Measurements from ENCODE around the gene VWA2.

The VWA2 gene

DNA sequence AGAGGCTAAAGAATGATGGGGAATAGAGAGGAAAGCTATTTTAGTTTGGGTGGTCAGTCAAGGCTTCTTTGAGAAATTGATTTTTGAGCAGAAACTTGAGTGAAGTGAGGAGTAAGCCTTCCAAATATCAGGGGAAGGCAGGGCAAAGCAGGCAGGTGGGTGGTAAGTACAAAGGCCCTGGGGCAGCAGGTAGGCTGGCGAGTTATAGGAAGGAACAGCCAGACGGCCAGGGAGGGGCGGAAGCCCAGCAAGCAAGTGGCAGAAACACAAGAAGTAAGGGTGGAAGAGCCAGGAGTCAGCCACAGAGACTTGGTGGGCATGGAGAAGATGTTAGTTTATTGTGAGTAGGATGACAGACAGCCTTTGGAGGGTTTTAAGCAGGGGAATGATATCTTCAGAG is 34.9 kb downstream of the VWA2 start:
- TF ChIP-seq, protein P1, sequence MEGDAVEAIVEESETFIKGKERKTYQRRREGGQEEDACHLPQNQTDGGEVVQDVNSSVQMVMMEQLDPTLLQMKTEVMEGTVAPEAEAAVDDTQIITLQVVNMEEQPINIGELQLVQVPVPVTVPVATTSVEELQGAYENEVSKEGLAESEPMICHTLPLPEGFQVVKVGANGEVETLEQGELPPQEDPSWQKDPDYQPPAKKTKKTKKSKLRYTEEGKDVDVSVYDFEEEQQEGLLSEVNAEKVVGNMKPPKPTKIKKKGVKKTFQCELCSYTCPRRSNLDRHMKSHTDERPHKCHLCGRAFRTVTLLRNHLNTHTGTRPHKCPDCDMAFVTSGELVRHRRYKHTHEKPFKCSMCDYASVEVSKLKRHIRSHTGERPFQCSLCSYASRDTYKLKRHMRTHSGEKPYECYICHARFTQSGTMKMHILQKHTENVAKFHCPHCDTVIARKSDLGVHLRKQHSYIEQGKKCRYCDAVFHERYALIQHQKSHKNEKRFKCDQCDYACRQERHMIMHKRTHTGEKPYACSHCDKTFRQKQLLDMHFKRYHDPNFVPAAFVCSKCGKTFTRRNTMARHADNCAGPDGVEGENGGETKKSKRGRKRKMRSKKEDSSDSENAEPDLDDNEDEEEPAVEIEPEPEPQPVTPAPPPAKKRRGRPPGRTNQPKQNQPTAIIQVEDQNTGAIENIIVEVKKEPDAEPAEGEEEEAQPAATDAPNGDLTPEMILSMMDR (IDR thresholded peaks at IDR 0.05; ENCODE audit: borderline replicate concordance, insufficient read depth, low read depth, low read length), result no peak

DNA sequence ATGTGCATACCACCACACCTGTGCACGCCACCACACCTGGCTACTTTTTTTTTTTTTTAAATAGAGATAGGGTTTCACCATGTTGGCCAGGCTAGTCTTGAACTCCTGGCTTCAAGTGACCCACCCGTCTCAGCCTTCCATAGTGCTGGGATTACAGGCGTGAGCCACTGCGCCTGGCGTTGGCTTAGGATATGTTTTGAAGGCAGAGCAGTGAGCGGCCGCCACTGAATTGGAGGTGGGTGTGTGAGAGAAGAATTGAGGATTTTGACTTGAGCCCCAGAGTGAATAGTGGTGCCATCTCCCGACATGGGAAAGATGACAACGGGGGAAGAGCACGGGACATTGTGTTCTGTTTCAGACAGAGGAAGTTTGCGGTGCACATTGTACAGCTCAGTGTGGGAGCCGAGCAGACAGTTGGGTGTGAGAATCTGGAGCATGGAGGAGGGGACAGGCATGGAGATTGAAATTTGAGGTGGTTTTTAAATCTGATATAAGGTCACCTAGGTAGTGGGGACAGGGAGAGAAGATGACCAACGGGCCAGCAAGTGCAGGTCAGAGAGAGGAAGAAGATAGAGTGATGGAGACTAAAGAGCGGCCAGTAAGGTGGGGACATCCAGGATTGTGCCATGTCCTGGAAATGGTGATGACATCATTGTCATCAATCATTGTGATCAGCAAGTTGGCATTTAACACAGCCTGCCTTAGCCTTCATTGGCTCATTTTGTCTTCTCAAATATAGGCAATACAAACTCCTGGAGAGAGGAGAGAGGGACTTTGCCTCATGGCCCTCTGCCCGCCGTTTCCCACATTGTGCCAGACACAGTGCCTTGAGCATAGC is 35.8 kb downstream of the VWA2 start:
- TF ChIP-seq, protein P1 (IDR thresholded peaks at IDR 0.05; ENCODE audit: borderline replicate concordance, insufficient read depth, low read depth, low read length), result no peak
- no peak overlapping the region for H3K4me3 ChIP-seq (ENCODE audit: low read depth, low read length)

More for the DNA sequence above, 34.9 kb downstream of the VWA2 start:
- no peak overlapping the region for H3K4me3 ChIP-seq (ENCODE audit: low read depth, low read length)

DNA sequence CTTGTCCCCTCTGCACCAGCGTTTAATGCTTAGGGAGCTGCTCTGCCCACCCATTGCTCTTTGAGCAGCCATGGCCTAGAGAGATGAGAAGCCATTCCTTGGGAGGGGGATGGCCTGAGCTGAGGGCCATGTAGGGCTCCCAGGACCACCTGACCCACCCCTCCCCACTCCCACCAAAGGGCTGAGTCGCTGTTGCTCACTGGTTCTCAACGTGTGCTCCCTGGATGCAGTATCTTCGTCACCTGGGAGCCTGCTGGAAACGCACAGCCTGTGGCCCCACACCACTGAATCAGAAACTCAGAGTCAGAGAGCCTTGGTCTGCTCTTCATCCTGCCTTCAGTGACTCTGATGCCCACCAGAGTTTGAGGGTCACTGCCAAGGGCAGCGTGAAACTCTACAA is 37.0 kb downstream of the VWA2 start:
- TF ChIP-seq, protein P1 (IDR thresholded peaks at IDR 0.05; ENCODE audit: borderline replicate concordance, insufficient read depth, low read depth, low read length), result no peak
- no peak overlapping the region for H3K4me3 ChIP-seq (ENCODE audit: low read depth, low read length)

DNA sequence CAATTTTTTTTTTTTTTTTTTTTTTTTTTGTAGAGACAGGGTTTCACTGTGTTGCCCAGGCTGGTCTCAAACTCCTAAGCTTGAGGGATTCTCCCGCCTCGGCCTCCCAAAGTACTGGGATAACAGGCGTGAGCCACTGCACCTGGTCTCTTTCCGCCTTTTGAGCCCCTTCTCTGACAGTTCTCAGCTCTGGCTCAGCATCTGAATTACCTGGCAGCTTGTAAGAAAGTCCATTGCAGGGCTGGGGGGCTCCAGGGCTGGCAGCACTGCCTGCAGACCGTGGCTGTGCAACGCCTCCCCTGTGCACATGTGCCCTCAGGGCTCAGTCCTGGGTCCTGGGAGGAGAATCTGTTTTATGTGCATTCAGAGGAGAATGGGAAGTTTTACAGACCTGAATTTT is 37.6 kb downstream of the VWA2 start:
- no peak overlapping the region for H3K4me3 ChIP-seq (ENCODE audit: low read depth, low read length)
- TF ChIP-seq, protein P1 (IDR thresholded peaks at IDR 0.05; ENCODE audit: borderline replicate concordance, insufficient read depth, low read depth, low read length), result no peak

DNA sequence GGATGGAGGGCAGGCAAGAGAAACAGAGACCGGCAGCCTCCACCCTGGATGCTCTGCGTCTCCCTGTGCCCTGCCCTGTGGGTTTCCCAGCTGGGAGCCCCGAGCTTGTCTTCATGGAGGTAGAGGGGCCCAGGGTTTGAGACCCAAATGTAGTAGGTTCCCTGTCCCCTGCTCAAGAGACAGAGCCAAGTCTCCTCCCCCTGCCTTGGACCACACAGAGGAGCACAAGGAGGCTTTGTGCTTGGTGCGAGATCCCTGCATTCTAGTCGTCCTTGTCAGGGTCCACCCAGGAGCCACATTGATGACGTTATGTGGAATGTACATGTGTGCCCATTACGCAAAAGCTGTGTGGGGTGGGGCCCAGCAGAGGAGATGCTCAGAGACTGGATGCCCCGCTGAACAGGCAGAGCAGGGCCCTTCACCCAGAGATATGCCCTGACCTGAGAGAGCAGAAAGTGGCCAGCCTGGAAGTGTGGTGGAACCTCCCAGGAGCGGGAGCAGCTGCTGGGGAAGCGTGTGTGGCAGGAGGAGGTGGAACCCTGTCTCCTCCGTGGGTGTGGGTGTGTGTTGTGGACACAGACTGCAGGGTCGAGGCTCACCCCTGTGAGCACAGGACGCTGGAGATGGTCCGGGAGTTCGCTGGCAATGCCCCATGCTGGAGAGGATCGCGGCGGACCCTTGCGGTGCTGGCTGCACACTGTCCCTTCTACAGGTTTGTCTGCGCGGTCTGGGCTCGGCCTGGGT is 39.3 kb downstream of the VWA2 start:
- no peak overlapping the region for H3K4me3 ChIP-seq (ENCODE audit: low read depth, low read length)
- TF ChIP-seq, protein P1 (IDR thresholded peaks at IDR 0.05; ENCODE audit: borderline replicate concordance, insufficient read depth, low read depth, low read length), result no peak

DNA sequence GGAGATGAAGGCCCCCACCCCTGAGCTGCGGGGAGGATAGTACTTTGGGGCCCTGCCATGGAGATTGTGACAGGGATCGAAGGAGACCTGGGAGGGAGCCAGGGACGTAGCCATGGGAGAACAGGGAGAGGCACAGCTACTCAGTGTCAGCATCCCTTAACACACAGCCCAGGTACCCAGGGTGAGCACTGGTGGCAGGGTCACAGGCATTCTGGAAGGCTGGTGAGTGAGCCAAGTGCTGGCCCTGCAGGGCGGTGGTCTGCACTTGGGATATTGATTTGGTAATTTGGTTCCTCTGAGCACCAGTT is 39.8 kb downstream of the VWA2 start:
- H3K4me3 ChIP-seq (ENCODE audit: low read depth, low read length), result no peak overlapping the region
- TF ChIP-seq, protein P1 (IDR thresholded peaks at IDR 0.05; ENCODE audit: borderline replicate concordance, insufficient read depth, low read depth, low read length), result no peak

DNA sequence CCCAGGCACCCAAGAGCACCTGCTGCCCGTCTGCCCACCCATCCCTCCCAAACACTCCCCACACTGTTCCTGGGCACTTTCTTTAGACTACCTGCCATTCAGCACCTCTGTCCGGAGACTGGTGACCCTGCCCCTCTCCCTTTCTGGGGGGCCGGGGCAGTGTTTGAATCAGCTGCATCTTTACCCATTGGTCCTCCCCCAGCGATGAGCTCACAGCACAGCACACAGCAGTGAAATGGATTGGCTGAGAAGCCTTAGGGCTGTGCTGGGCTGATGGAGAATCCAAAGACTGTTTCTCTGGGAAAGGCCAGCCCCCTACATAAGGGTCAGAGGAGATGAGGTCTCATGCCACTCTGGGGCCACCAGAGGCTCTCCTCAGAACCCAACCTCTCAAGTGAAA is 40.2 kb downstream of the VWA2 start:
- TF ChIP-seq, protein P1 (IDR thresholded peaks at IDR 0.05; ENCODE audit: borderline replicate concordance, insufficient read depth, low read depth, low read length), result no peak
- no peak overlapping the region for H3K4me3 ChIP-seq (ENCODE audit: low read depth, low read length)
